KOPT-K1 (cell line): ENCODE data around the gene GDF9.

Experiments
- H3K27ac ChIP-seq: fragments of 200-600 bp; sonication (generic); 2 replicates; pipeline ENCODE4 v1.5.1; 2016; ENCODE audit warnings: antibody characterized with exemption, mild to moderate bottlenecking, low read depth, low read length; ENCODE audit not compliant: poor library complexity, severe bottlenecking
- H3K36me3 ChIP-seq: fragments of 200-600 bp; sonication (generic); 2 replicates; pipeline ENCODE4 v1.5.1; 2017; ENCODE audit warnings: antibody characterized with exemption, mild to moderate bottlenecking, low read length, moderate library complexity; ENCODE audit not compliant: insufficient read depth
- H3K9me3 ChIP-seq: fragments of 200-600 bp; sonication (generic); 2 replicates; pipeline ENCODE4 v1.5.1; 2017; ENCODE audit warnings: antibody characterized with exemption, low read length, mild to moderate bottlenecking; ENCODE audit not compliant: insufficient read depth, poor library complexity, severe bottlenecking

Gene GDF9

DNA sequence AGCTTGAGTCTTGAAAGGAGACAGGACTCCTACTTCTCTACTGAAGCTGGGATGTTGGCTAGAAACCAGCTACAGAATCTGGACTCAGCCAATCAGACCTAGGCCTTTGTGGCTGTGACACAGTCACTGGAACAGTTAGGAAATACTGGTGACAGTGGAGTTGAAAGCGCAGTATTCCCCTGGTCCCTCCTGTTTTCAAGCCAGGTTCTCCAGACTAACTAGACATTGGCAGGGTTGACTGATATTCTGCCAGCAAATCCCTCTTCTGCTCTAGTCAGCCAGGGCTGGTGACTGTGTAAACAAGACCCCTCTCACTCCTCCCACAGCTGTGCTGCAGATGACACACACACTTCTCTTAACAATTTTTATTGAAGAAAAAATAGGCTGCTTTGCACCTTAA lies 44.5 kb downstream of the GDF9 start:
- Histone ChIP-seq H3K9me3 (no peaks in the 10 kb centered on the region), H3K27ac (no peak overlapping the region), H3K36me3 (no peaks in the 10 kb centered on the region)

GRCh38 chr5:132821350-132821749 lies 44.9 kb downstream of the GDF9 start:
- Histone ChIP-seq H3K9me3 (no peaks in the 10 kb centered on the region), H3K36me3 (no peaks in the 10 kb centered on the region), H3K27ac (no peak overlapping the region)

- Histone ChIP-seq H3K9me3 (no peaks in the 10 kb centered on the region), H3K36me3 (no peaks in the 10 kb centered on the region), H3K27ac (no peak overlapping the region)
Measured at GRCh38 chr5:132820162-132820754, 46.0 kb downstream of the GDF9 start.

DNA sequence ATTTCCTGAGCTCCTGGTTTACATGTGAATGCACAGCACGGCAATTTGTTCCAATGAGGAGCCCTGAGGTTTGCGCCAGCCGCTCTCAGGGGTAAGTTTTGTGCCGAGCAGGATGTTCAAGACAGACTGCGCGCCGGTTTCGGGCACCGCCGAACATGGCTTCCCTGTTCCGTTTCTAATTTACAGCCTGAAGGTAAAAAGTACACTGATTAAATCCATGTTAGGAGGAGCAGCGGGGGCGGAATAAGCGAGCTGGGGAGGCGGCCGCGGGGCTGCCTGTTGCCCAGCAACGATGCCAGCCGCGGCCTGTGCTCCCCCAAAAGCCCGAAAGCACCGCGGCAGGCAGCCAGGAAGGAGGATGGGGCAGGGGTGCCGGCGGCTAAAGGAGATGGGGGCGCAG lies 46.8 kb downstream of the GDF9 start:
- H3K27ac ChIP-seq, result no peak overlapping the region
- no peaks in the 10 kb centered on the region for H3K9me3 ChIP-seq
- H3K36me3 ChIP-seq, result no peaks in the 10 kb centered on the region

DNA sequence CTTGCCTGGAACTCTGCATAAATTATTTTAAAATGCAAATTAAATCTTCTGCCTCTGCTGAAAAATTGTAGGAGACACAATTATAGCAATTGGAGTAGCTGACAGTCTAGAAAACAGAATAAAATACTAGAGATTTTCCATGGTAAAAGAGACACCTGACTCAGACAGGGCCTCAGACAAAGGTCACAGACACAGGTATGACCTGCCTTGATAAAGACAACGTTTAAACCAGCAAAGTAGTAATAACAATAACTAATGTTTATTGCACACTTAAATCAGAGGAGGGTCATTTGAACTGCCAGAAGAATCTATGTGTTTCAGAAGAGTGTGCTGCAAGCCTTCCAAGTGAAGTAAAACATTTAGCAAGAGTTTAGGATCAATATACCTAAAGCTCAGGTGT lies 49.3 kb downstream of the GDF9 start:
- Histone ChIP-seq H3K9me3 (no peaks in the 10 kb centered on the region), H3K27ac (no peak overlapping the region), H3K36me3 (no peaks in the 10 kb centered on the region)

DNA sequence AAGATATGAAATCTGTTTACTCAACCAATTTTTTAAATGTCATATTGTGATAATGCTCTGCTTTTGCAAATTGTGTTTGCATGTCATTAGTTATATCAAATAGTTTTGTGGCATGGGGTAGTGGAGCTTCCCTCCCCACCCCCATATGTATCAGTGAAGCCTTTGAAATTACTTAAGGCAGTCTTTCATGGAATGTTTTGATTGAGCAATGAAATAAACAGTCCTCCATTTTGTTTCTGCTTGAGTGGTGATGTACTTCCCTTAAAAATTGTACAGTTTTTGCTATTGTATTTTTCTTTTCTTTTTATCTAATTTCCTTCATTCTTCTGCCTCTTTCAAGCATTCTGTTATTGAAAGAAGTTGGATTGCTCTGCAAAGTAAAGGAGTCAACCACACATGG lies 49.7 kb downstream of the GDF9 start:
- Histone ChIP-seq H3K27ac (no peak overlapping the region), H3K9me3 (no peaks in the 10 kb centered on the region)

DNA sequence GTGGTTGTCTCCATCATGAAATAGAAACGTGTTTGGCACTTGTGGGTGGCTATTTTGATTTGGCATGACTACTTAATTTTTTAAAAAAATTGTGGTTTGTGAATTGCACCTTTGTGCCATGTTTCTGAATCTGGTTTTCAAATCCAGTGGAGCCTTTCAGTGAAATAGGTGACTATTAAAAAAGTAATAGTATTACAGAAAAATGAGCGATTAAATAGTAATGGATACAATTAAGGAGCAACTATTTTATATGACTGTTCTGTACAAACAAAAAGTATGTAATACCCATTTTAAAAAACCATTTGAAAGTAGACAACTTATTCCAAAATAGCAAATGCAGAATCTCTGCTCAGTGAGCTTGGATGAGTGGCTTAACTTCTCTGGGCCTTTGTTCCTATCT lies 50.2 kb downstream of the GDF9 start:
- Histone ChIP-seq H3K9me3 (no peaks in the 10 kb centered on the region), H3K27ac (no peak overlapping the region)

More for the DNA sequence above, 49.7 kb downstream of the GDF9 start:
- no peaks in the 10 kb centered on the region for H3K36me3 ChIP-seq

GRCh38 chr5:132815454-132815853 lies 50.8 kb downstream of the GDF9 start:
- H3K27ac ChIP-seq, result no peak overlapping the region

More for the DNA sequence above, 50.2 kb downstream of the GDF9 start:
- H3K36me3 ChIP-seq, result no peaks in the 10 kb centered on the region

GRCh38 chr5:132814503-132815294 lies 51.6 kb downstream of the GDF9 start:
- Histone ChIP-seq H3K9me3 (no peaks in the 10 kb centered on the region), H3K36me3 (no peaks in the 10 kb centered on the region), H3K27ac (no peak overlapping the region)

More at GRCh38 chr5:132815454-132815853, 50.8 kb downstream of the GDF9 start:
- Histone ChIP-seq H3K9me3 (no peaks in the 10 kb centered on the region), H3K36me3 (no peaks in the 10 kb centered on the region)

DNA sequence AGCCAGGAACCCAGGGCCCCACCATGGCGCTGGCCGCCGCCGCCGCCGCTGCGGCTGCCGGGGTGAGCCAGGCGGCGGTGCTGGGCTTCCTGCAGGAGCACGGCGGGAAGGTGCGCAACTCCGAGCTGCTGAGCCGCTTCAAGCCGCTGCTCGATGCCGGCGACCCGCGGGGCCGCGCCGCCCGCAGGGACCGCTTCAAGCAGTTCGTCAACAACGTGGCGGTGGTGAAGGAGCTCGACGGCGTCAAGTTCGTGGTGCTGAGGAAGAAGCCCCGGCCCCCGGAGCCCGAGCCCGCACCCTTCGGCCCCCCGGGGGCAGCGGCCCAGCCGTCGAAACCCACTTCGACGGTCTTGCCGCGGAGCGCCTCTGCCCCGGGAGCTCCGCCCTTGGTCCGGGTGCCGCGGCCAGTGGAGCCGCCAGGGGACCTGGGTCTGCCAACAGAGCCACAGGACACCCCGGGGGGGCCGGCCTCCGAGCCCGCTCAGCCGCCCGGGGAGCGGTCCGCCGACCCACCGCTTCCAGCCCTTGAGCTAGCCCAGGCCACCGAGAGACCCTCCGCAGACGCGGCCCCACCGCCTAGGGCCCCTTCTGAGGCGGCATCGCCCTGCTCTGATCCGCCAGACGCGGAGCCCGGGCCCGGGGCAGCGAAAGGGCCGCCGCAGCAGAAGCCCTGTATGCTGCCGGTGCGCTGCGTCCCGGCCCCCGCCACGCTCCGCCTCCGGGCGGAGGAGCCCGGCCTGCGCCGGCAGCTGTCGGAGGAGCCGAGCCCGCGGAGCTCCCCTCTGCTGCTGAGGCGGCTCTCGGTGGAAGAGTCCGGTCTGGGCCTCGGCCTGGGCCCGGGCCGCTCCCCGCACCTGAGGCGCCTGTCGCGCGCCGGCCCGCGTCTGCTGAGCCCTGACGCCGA lies 52.4 kb downstream of the GDF9 start:
- H3K27ac ChIP-seq, result no peak overlapping the region
- no peaks in the 10 kb centered on the region for H3K9me3 ChIP-seq
- H3K36me3 ChIP-seq, result no peaks in the 10 kb centered on the region

DNA sequence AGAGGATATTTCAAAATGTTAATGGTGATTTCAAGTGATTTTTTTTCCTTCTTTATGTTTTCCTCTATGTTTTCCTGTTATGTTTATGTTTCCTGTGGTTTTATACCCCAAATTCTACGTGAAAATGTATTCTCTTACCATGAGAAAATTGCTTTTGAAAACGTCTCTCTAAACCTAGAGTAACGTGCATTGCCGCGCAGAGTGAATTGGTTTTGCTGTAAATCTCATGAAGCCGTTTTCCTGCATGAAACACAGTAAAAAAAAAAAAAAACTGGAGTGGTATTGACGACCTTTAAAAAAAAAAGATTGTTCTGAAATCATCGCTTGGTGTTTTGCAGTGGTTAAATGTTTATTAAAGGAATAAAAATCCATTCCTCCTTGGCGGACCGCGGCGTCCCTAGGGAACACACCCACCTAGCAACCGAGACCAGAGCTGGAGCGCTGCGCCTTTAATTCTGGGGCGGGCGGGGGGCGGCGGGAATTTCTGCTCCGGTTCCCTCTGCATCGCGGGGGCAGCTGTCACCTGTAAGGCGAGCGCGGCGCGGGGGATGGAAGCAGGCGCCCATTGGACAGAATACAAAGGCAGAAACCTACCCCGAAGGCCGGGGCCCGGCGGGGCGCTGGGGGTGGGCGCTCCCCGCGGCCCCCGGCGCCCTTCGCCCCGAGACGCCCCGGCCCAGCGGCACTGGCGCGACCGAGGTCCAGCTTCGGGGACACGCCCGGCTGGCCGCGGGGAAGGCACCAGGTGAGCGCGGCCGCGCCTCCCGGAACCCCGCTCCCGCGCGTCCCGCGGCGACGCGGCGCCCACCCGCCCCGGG lies 53.3 kb downstream of the GDF9 start, which contains the start of gene SOWAHA:
Gene SOWAHA (plus strand): TSS at position 522 of the 818 bp plus-strand sequence. CDS start 320 bp downstream, outside the sequence.
- H3K9me3 ChIP-seq, result no peaks in the 10 kb centered on the region
- no peak within 1 kb of the TSS for H3K27ac ChIP-seq
- H3K36me3 ChIP-seq, result no peaks in the 10 kb centered on the region

DNA sequence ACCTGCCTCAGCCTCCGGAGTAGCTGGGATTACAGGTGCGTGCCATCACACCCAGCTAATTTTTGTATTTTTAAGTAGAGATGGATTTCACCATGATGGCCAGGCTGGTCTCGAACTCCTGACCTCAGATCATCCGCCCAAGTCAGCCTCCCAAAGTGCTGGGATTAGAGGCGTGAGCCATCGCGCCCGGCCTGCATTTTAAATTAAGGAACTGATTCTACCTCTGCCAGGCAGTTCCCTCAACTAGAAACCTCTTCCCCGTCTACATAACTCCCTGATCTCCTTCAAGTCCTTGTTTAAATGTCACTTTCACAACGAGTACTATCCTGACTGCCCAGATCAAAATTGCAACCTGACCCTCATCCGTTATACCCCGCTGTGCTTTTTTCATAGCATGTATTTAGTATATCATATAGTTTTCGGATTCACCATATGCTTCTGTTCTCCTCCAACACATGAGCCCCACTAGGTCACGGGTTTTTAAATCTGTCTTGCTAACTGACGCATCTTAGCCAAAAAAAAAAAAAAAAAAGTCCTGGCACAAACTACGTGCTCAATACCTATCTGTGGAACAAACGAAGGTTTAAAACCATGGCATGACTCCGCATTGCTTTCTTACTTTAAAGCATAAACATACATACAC lies 54.0 kb downstream of the GDF9 start:
- no peaks in the 10 kb centered on the region for H3K9me3 ChIP-seq
- no peaks in the 10 kb centered on the region for H3K36me3 ChIP-seq
- no peak overlapping the region for H3K27ac ChIP-seq
